ENCODE measurements around the gene KLK1. TPM values are rescaled to one million over a fixed set of nuclear protein-coding genes. Genes with fewer than 3 reads are reported as not detected.

The KLK1 gene
- total and polyA plus RNA-seq, 2 of the 13 experiments (the other 11 are each of a cell fraction or from before 2014, with no cell fraction given): not detected

DNA sequence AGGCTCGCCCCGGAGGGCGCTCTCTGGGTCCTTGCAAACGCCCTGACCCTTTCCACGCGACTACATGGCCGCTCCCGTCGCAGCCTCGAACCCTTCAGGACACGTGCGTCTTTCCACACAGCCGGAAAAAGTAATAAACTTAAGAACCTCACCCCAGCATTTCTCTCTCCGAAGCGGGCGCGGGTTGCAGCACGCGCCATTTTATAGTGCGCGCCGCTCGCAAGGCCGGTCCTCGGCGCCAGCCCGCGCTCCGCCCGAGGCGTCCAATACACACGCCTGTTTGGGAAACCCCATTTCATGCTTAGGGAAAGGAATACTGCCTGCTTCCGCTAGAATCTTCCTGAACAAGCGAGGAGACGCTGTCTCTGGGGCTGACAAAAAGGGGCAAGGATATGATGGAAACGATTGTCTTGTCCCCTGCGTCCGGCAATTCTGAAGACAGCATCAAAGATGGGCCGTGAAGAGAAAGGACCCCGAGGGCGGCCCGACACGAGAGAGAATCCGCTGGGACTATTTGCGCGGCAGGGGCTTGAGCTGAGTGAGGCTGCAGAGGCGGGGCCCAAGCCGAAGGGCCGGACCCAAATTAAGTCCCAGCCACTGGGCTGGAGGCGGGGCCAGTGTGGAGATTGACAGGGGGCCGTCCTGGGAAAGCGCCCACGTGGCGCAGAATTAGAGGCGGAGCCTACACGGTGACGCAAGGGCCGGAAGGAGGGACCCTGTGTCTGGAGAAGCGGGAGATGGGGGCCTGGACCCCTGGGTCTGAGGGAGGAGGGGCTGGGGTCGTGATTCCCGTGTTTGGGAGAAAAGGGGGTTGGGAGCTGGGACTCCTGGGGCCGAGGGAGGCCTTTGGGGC lies 18.9 kb downstream of the KLK1 start (continued):
- TF ChIP-seq ZNF264 (CRISPR knock-in tag; IDR thresholded peaks at IDR 0.05): no peak
- TF ChIP-seq GMEB1 (CRISPR knock-in tag; IDR thresholded peaks at IDR 0.05; ENCODE audit: borderline replicate concordance): peak; percentile 88; the same call in 1 of the 2 replicates
- TF ChIP-seq RFX1 (IDR thresholded peaks at IDR 0.05): no peak
- no peak for TF ChIP-seq ZKSCAN1 (IDR thresholded peaks at IDR 0.05; ENCODE audit: low read length)
- peak; percentile 43; the same call in 1 of the 2 replicates for TF ChIP-seq ZNF891 (CRISPR knock-in tag; IDR thresholded peaks at IDR 0.05)
- TF ChIP-seq TGIF2 (CRISPR knock-in tag; IDR thresholded peaks at IDR 0.05): peak; percentile 50; the same call in 1 of the 2 replicates
- peak; percentile 96 for TF ChIP-seq ZNF501 (CRISPR knock-in tag; IDR thresholded peaks at IDR 0.05)
- peak; percentile 86 for TF ChIP-seq KDM5A (IDR thresholded peaks at IDR 0.05; ENCODE audit: borderline replicate concordance, low read length)
- 0 out of 2 replicates have a peak, but pooled peaks have one; percentile 7 for TF ChIP-seq NFYC (CRISPR knock-in tag; IDR thresholded peaks at IDR 0.05)
- peak; percentile 64 for TF ChIP-seq MXD1 (CRISPR knock-in tag; IDR thresholded peaks at IDR 0.05)
- TF ChIP-seq GTF2F1 (IDR thresholded peaks at IDR 0.05; ENCODE audit: low read length): peak; percentile 32; the same call in 1 of the 2 replicates
- TF ChIP-seq, protein P1, sequence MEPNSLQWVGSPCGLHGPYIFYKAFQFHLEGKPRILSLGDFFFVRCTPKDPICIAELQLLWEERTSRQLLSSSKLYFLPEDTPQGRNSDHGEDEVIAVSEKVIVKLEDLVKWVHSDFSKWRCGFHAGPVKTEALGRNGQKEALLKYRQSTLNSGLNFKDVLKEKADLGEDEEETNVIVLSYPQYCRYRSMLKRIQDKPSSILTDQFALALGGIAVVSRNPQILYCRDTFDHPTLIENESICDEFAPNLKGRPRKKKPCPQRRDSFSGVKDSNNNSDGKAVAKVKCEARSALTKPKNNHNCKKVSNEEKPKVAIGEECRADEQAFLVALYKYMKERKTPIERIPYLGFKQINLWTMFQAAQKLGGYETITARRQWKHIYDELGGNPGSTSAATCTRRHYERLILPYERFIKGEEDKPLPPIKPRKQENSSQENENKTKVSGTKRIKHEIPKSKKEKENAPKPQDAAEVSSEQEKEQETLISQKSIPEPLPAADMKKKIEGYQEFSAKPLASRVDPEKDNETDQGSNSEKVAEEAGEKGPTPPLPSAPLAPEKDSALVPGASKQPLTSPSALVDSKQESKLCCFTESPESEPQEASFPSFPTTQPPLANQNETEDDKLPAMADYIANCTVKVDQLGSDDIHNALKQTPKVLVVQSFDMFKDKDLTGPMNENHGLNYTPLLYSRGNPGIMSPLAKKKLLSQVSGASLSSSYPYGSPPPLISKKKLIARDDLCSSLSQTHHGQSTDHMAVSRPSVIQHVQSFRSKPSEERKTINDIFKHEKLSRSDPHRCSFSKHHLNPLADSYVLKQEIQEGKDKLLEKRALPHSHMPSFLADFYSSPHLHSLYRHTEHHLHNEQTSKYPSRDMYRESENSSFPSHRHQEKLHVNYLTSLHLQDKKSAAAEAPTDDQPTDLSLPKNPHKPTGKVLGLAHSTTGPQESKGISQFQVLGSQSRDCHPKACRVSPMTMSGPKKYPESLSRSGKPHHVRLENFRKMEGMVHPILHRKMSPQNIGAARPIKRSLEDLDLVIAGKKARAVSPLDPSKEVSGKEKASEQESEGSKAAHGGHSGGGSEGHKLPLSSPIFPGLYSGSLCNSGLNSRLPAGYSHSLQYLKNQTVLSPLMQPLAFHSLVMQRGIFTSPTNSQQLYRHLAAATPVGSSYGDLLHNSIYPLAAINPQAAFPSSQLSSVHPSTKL (CRISPR knock-in tag; IDR thresholded peaks at IDR 0.05): no peak; the same call in 1 of the 2 replicates
- TF ChIP-seq, protein P2, sequence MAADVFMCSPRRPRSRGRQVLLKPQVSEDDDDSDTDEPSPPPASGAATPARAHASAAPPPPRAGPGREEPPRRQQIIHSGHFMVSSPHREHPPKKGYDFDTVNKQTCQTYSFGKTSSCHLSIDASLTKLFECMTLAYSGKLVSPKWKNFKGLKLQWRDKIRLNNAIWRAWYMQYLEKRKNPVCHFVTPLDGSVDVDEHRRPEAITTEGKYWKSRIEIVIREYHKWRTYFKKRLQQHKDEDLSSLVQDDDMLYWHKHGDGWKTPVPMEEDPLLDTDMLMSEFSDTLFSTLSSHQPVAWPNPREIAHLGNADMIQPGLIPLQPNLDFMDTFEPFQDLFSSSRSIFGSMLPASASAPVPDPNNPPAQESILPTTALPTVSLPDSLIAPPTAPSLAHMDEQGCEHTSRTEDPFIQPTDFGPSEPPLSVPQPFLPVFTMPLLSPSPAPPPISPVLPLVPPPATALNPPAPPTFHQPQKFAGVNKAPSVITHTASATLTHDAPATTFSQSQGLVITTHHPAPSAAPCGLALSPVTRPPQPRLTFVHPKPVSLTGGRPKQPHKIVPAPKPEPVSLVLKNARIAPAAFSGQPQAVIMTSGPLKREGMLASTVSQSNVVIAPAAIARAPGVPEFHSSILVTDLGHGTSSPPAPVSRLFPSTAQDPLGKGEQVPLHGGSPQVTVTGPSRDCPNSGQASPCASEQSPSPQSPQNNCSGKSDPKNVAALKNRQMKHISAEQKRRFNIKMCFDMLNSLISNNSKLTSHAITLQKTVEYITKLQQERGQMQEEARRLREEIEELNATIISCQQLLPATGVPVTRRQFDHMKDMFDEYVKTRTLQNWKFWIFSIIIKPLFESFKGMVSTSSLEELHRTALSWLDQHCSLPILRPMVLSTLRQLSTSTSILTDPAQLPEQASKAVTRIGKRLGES (CRISPR knock-in tag; IDR thresholded peaks at IDR 0.05; ENCODE audit: borderline replicate concordance): peak; percentile 55; the same call in 1 of the 2 replicates
- TF ChIP-seq XRCC5 (optimal IDR thresholded peaks at IDR 0.05; ENCODE audit: low read length): peak; percentile 74
- peak; percentile 60 for TF ChIP-seq SRSF1 (optimal IDR thresholded peaks at IDR 0.05; ENCODE audit: low read depth, low read length)
- 0 out of 2 replicates have a peak, but pooled peaks have one; percentile 42 for TF ChIP-seq NR1H2 (CRISPR knock-in tag; IDR thresholded peaks at IDR 0.05; ENCODE audit: borderline replicate concordance, low read depth)
- TF ChIP-seq ZFY (CRISPR knock-in tag; IDR thresholded peaks at IDR 0.05): peak; percentile 8; the same call in 1 of the 2 replicates
- TF ChIP-seq ZNF557 (CRISPR knock-in tag; IDR thresholded peaks at IDR 0.05): 0 out of 2 replicates have a peak, but pooled peaks have one; percentile 21

Measured in HepG2 (cell line).